GM19455 (cell line): Measurements from ENCODE around the gene CYP2E1.
"Not testable (repeated sequence)": the region's sequence is repeated elsewhere in the genome, so short reads cannot be mapped to it uniquely, and the experiment has no call there.

Source experiments
- ATAC-seq: cut with Tn5 transposase; IDR thresholded peaks from one replicate; pipeline ENCODE4 v1.9.1; 2021; ENCODE audit not compliant: unreplicated experiment

CYP2E1 gene

DNA sequence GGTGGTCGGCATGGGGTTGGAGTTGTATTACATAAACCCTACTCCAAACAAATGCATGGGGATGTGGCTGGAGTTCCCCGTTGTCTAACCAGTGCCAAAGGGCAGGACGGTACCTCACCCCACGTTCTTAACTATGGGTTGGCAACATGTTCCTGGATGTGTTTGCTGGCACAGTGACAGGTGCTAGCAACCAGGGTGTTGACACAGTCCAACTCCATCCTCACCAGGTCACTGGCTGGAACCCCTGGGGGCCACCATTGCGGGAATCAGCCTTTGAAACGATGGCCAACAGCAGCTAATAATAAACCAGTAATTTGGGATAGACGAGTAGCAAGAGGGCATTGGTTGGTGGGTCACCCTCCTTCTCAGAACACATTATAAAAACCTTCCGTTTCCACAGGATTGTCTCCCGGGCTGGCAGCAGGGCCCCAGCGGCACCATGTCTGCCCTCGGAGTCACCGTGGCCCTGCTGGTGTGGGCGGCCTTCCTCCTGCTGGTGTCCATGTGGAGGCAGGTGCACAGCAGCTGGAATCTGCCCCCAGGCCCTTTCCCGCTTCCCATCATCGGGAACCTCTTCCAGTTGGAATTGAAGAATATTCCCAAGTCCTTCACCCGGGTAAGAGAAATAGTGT, at the start of gene CYP2E1:
CYP2E1 (plus strand) TSS at position 407 of the 632 bp plus-strand sequence; CDS start at position 440, 33 bp downstream.
- no peak for ATAC-seq

- ATAC-seq: no peak
Measured at GRCh38 chr10:133481086-133481643, 46.0 kb upstream of the CYP2E1 start.

- ATAC-seq: no peak
Measured at GRCh38 chr10:133481657-133482056, 45.5 kb upstream of the CYP2E1 start.

DNA sequence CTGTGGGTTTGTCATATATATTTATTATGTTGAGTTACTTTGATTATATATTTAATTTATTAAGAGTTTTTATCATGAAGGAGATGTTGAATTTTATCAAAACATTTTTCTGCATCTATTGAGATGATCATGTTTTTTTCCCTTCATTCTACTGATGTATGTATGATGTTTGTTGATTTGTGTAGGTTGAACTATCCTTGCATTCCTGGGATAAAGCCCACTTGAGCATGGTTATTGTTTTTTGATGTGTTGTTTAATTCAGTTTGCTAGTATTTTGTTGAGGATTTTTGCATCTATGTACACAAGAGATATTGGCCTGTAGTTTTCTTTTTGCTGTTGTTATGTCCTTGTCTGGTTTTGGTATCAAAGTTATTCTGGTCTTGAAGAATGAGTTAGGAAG, 42.3 kb upstream of the CYP2E1 start:
- ATAC-seq: no peak

- no peak for ATAC-seq
Measured at GRCh38 chr10:133487085-133487484, 40.1 kb upstream of the CYP2E1 start.

- ATAC-seq: no peak
Measured at GRCh38 chr10:133488354-133488753, 38.8 kb upstream of the CYP2E1 start.

DNA sequence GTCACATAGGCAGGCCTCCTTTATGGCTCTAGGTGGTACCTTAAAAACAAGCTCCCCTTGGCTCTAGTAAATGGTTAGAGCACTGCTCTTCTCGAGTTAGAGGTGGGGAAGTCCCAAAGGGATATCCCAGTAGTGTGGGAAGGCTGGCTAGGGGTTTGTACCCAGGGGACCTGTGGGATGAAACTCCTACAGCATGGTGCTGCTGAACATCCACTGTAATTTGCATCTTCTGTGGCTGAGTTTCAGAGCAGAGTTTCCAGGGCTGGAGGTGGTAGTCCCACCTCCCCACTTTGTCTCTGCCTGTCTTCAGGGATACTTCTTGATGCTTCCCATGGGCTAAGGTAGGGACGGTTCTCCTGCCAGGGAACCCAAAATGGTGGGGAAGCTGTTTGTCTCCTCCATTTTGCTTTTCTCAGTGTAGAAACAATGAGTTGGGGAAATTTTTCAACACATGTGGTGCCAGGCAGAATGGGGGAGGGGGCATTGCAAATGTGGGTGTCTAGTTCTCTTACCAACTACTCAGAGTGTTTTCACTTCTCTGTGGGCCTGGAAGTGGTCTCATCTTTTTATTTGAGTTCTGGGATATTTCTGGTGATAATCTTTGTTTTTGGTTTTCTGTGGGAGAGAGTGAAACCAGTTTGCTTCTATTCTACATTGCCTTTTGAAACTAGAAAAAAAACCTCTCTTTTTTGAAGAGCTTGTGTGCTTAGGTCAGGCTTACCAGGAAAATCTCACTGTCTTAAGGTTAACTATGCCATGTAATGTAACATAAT, 37.2 kb upstream of the CYP2E1 start:
- ATAC-seq: no peak

DNA sequence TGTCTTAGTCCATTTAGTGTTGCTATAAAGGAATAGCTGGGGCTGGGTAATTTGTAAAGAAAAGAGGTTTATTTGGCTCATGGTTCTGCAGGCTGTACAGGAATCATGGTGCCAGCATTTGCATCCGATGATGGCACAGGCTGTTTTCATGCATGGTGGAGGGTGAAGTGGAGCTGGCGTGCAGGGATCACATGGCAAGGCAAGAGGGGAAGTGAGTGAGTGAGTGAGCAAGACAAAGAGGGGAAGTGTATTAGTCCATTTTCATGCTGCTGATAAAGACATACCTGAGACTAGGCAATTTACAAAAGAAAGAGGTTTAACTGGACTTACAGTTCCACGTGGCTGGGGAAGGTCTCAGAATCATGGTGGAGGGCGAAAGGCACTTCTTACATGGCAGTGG, 33.6 kb upstream of the CYP2E1 start:
- ATAC-seq: not testable (repeated sequence)

DNA sequence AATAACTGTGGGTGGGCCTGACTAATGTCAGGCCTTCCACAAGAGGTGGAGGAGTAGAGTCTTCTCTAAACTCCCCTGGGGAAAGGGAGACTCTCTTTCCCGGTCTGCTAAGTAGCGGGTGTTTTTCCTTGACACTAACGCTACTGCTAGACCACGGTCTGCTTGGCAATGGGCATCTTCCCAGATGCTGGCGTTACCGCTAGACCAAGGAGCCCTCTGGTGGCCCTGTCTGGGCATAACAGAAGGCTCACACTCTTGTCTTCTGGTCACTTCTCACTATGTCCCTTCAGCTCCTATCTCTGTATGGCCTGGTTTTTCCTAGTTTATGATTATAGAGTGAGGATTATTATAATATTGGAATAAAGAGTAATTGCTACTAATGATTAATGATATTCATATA, 29.8 kb upstream of the CYP2E1 start:
- not testable (repeated sequence) for ATAC-seq

GRCh38 chr10:133499176-133499575, 28.0 kb upstream of the CYP2E1 start:
- ATAC-seq: not testable (repeated sequence)

GRCh38 chr10:133500897-133501296, 26.3 kb upstream of the CYP2E1 start:
- not testable (repeated sequence) for ATAC-seq

DNA sequence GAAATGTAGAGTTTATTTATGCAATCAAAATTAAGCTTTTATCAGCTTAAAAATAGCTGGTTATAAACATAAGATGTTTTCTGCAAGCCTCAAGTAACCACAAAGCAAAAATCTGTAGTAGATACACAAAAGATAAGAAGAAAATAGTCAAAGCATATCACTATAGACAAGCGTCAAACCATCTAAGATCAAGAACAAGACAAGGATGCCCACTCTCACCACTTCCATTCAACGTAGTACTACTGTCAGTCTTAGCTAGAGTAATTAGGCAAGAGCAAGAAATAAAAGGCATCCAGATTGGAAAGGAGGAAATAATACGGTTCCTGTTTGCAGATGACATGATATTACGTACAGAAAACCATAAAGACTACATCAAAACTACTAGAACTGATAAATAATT, 17.5 kb upstream of the CYP2E1 start:
- ATAC-seq: no peak

DNA sequence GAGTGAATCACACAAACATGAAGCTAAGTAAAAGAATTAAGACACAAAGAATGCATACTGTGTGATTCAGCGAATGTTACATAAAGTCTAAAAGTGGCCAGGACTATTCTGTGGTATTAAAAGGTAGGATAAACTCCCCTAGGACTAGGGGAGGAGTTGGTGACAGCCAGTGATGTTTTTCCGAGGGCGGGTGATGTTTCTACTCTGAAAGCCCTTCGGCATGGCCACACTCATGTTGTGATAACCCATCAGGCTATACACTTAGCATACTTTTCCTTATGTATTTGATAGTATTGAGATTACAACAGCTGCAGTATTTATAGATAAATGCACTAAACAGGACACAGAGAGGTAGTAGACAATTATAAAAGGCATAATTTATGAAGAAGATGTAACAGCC, 15.8 kb upstream of the CYP2E1 start:
- ATAC-seq: no peak

DNA sequence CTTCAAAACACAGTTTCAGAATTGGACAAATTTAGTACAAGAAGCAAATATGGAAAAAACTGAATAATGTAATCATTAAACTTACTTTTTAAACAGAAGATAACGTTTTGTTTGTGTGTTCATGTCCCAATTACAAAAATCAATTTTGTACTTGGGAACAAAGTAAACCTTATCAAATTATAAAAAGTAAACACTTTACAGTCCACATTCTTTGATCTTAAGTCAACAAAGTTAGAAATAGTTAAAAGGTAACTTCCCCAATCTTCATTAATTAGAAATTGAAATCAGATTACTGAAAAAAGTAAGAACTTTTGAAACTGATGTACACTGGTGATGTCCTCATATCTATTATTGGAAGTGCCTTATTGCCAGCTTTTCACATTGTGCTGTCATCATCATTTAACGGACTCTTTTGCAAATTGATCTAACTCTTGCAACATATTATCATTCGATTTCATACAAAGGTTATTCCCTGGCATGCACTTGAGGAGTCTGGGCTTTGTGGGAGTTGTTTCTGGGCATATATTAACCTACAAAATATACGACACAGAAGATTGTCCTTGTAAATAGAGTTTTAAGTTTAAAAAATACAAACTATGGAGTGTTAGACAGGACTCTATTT, 15.1 kb upstream of the CYP2E1 start:
- no peak for ATAC-seq

GRCh38 chr10:133515471-133515870, 11.7 kb upstream of the CYP2E1 start:
- no peak for ATAC-seq

DNA sequence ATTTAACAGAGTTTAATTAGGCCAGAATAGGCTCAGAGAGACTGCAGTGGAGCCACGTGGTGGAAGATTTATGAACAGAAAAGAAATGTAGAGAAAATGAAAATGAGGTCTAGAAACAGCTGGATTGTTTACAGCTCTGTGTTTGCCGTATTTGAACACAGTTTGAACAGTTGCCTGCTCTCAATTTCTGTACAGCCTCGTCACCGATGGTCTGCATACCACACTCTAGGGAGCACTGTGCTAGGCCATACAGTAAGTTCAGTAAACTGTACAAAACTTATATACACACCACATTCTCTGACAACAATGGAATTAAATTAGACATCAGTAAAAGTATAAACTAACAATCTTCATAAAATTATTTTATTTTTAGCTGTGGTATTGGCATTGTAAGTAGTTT, 11.1 kb upstream of the CYP2E1 start:
- ATAC-seq: no peak

- ATAC-seq: not testable (repeated sequence)
Measured at GRCh38 chr10:133518517-133518916, 8.6 kb upstream of the CYP2E1 start.

DNA sequence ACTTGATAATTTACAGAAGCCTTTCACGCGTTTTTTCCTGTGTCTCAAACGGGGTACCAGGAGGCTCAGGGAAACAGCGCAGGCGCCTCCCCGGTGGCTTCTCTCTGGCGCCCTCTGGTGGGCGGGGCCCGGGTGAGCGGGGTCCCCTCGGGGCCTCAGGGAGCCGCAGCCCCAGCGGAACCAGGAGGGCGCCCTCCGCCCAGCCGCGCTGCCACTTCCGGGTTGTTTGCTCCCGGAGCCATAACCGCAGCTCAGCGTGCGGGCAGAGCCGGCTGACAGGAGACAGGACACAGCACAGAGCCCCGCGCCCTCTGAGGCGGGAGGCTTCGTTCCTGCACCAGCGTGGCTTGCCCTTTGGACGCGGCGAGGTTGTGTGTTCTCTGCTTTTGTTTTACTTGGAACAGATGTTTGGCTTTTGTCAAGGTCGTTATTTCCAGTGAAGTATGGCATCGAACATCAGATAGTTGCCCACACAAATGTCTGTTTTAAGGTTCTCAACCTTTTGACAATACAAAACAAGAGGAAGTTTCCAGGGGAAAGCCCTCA, 6.9 kb upstream of the CYP2E1 start:
- peak; percentile 89 for ATAC-seq

DNA sequence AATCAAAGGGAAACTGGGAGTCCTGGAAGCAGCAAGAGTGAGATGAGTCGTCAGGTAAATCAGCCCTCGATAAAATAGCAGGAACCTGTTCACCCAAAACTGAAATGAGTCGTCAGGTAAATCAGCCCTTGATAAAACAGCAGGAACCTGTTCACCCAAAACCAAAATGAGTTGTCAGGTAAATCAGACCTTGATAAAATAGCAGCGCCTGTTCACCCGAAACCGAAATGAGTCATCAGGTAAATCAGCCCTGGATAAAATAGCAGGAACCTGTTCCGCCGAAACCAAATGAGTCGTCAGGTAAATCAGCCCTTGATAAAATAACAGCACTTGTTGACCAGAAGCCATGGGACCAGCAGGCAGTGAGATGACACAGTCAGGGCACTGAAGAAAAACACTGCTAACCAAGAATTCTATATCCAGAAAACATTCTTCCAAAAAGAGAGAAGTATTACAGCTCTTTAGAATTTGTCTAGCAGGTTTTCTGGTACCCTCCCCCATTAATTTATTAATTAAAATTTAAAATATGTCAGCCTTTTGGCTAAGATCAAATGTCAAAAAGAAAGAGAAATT, 3.4 kb upstream of the CYP2E1 start:
- no peak for ATAC-seq

DNA sequence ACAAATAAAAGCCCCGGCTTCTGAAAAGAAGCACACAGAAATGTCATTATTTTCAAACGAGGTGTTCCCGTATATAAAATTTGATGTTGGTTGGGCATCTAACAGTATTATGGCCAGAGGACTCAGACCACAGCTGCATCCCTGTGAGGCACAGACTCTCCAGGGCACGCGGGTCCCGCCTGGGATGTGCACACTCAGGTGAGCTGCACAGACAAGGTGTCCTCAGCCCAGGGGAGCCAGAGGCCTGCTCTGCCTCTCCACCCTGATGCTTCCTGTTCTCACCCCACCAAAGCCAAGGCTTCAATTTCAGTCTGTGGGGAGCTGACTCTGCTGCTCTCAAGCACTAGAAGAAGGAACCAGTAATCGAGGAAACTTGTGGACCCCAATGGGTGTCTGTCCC, 1.7 kb upstream of the CYP2E1 start:
- no peak for ATAC-seq

DNA sequence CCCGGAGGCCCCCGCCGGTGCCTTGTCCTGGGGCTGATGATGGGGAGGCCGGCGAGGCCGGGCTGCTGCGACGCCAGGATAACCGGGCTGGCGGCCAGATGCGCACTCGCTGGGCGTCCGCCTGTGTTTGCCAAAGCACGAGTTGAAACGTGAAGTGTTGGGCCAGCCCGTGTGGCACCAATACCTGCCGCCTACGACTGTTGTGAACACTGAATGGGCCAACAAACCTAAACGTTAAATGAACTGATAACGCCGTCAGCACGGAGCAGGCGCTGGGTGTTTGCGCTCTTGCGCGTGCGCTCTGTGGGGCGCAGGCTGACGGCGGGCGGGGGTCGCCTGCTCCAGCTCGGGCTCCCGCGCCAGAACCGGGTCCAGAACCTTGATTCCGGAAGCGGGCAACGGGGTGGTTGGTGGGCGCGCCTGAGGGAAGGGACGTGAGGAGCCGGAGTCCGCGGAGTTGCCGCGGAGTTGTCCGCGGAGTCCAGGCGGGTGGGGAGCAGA, 658 bp downstream of the CYP2E1 start:
- ATAC-seq: no peak
